ENCODE results near the gene TRMT112.
A peak's percentile ranks its signal among the peaks of the same experiment; 100 is the strongest.
"Not testable (repeated sequence)": the region's sequence is repeated elsewhere in the genome, so short reads cannot be mapped to it uniquely, and the experiment has no call there.

The TRMT112 gene

GRCh38 chr11:64320556-64320955 lies 3.2 kb upstream of the TRMT112 start:
- no peak for TF ChIP-seq CTCF (IDR thresholded peaks at IDR 0.05)
- peak overlapping the region; percentile 96 for H3K27ac ChIP-seq
- no peaks in the 10 kb centered on the region for H3K9me3 ChIP-seq
- peaks cover 43% of the 10 kb centered on the region for H3K36me3 ChIP-seq
- H3K27me3 ChIP-seq, result no peaks in the 10 kb centered on the region
- H3K4me1 ChIP-seq (ENCODE audit: control insufficient read depth in 1 of 2, insufficient read depth in 1 of 2, low read depth in 1 of 2, low read length in 1 of 2), result peaks cover 22 to 31% of the 10 kb centered on the region in 2 experiments
- H3K4me3 ChIP-seq (ENCODE audit: low read depth in 1 of 2, low read length in 1 of 2), result no peak overlapping the region

- peak overlapping the region; percentile 96 for H3K27ac ChIP-seq
- peaks cover 22 to 31% of the 10 kb centered on the region in 2 experiments for H3K4me1 ChIP-seq (ENCODE audit: control insufficient read depth in 1 of 2, insufficient read depth in 1 of 2, low read depth in 1 of 2, low read length in 1 of 2)
- peak overlapping the region; percentile 75 to 81 for H3K4me3 ChIP-seq (ENCODE audit: low read depth in 1 of 2, low read length in 1 of 2)
- no peaks in the 10 kb centered on the region for H3K9me3 ChIP-seq
- TF ChIP-seq CTCF (IDR thresholded peaks at IDR 0.05), result no peak
- peaks cover 58% of the 10 kb centered on the region for H3K36me3 ChIP-seq
- H3K27me3 ChIP-seq, result no peaks in the 10 kb centered on the region
Observed at GRCh38 chr11:64318766-64319761, 1.7 kb upstream of the TRMT112 start.

GRCh38 chr11:64317961-64318765 lies 804 bp upstream of the TRMT112 start, which contains the start of gene PRDX5:
TSS of gene PRDX5 (plus strand) at chr11:64318121. CDS start at chr11:64318216, 95 bp downstream.
- H3K4me1 ChIP-seq (ENCODE audit: control insufficient read depth in 1 of 2, insufficient read depth in 1 of 2, low read depth in 1 of 2, low read length in 1 of 2), result peaks cover 25 to 31% of the 10 kb centered on the region in 2 experiments
- H3K36me3 ChIP-seq, result peaks cover 60% of the 10 kb centered on the region
- H3K27me3 ChIP-seq, result no peaks in the 10 kb centered on the region
- H3K27ac ChIP-seq, result peak within 1 kb of the TSS; percentile 96
- H3K4me3 ChIP-seq (ENCODE audit: low read depth in 1 of 2, low read length in 1 of 2), result peak within 1 kb of the TSS; percentile 75 to 81
- TF ChIP-seq CTCF (IDR thresholded peaks at IDR 0.05), result peak; percentile 90
- H3K9me3 ChIP-seq, result no peaks in the 10 kb centered on the region

GRCh38 chr11:64316672-64317324 lies 561 bp downstream of the TRMT112 start:
- TF ChIP-seq CTCF (IDR thresholded peaks at IDR 0.05), result no peak
- H3K27ac ChIP-seq, result peak overlapping the region; percentile 96
- H3K9me3 ChIP-seq, result no peaks in the 10 kb centered on the region
- peaks cover 26 to 31% of the 10 kb centered on the region in 2 experiments for H3K4me1 ChIP-seq (ENCODE audit: control insufficient read depth in 1 of 2, insufficient read depth in 1 of 2, low read depth in 1 of 2, low read length in 1 of 2)
- peaks cover 53% of the 10 kb centered on the region for H3K36me3 ChIP-seq
- peak overlapping the region; percentile 75 to 81 for H3K4me3 ChIP-seq (ENCODE audit: low read depth in 1 of 2, low read length in 1 of 2)
- no peaks in the 10 kb centered on the region for H3K27me3 ChIP-seq

GRCh38 chr11:64315667-64316526 lies 1.5 kb downstream of the TRMT112 start:
- H3K27me3 ChIP-seq, H3K9me3 ChIP-seq: not testable (repeated sequence)
- Histone ChIP-seq H3K4me3 (ENCODE audit: low read depth in 1 of 2, low read length in 1 of 2) (peak overlapping the region in 1 of 2 experiments; percentile 81), H3K27ac (peak overlapping the region; percentile 96), H3K36me3 (peaks cover 47% of the 10 kb centered on the region), H3K4me1 (ENCODE audit: control insufficient read depth in 1 of 2, insufficient read depth in 1 of 2, low read depth in 1 of 2, low read length in 1 of 2) (peaks cover 26 to 31% of the 10 kb centered on the region in 2 experiments)

Data from neutrophil (primary cell).